Endothelial cell of umbilical vein (primary cell): ENCODE data around the gene OSBPL6. TPM values are rescaled to one million over a fixed set of nuclear protein-coding genes. Genes with fewer than 3 reads are reported as not detected.

Experiments
- BruUV-seq: library from RNA; stranded (reverse); fragments of 400-500 nt; replicated peaks from 2 replicates; lab custom pipeline; 2021; lab: Mats Ljungman, UMichigan
- CTCF ChIA-PET: fragments of 300-600, 350-600 bp; sonication (Branson Sonifier 250); formaldehyde crosslinking; loops from one replicate; lab custom pipeline; 2021; ENCODE audit warnings: antibody characterized with exemption, inconsistent platforms; lab: Charles Lee
- POLR2A ChIA-PET: fragments of 300-600, 350-600 bp; sonication (Branson Sonifier 250); formaldehyde crosslinking; loops from one replicate; lab custom pipeline; 2021; ENCODE audit warnings: antibody characterized with exemption, inconsistent platforms; lab: Charles Lee
- DNase-seq: peaks from one replicate; pipeline ENCODE4 v3.0.0-alpha.2; 2011; ENCODE audit warnings: low read depth, low spot score
- FAIRE-seq: peaks from 2 replicates; lab custom pipeline; 2011; peaks lifted over from hg19 to GRCh38; lab: Jason Lieb, UNC
- H2AFZ ChIP-seq: 2 replicates; pipeline ENCODE4 v1.6.0; 2012; ENCODE audit warnings: low read depth, low read length, control low read depth, inconsistent platforms
- H3K27ac ChIP-seq: 2 replicates; pipeline ENCODE4 v1.5.1; 2011; ENCODE audit warnings: low read depth, mild to moderate bottlenecking, control low read depth, low read length, moderate library complexity; ENCODE audit not compliant: insufficient read depth
- H3K27me3 ChIP-seq, 2 experiments: 2 replicates each; pipeline versions ENCODE4 v1.6.0 to v1.6.1; 2011; ENCODE audit warnings: low read length in 2 of 2, mixed read lengths in 1 of 2; ENCODE audit not compliant: control insufficient read depth in 2 of 2, insufficient read depth in 2 of 2
- H3K36me3 ChIP-seq, 2 experiments: 2 replicates in 1 of 2; 3 replicates in 1 of 2; pipeline ENCODE4 v1.5.1; 2011; ENCODE audit warnings: low read length in 2 of 2, mild to moderate bottlenecking in 1 of 2, moderate library complexity in 1 of 2; ENCODE audit not compliant: control insufficient read depth in 2 of 2, insufficient read depth in 2 of 2; ENCODE audit errors: extremely low read depth in 1 of 2
- H3K4me1 ChIP-seq: 3 replicates; pipeline ENCODE4 v1.5.1; 2011; ENCODE audit warnings: mild to moderate bottlenecking, low read length; ENCODE audit not compliant: control insufficient read depth, insufficient read depth; ENCODE audit errors: extremely low read depth
- H3K4me2 ChIP-seq: 2 replicates; pipeline ENCODE4 v1.6.1; 2011; ENCODE audit warnings: low read length, control low read depth, mixed read lengths; ENCODE audit not compliant: insufficient read depth
- H3K4me3 ChIP-seq, 3 experiments: fragments of 200-600 bp in 1 of 3; sonication (generic), shearing (Covaris generic) in 1 of 3; replicated peaks in 1 of 3; 2 replicates each; pipeline ENCODE4 v1.5.1; 2011 to 2016; ENCODE audit warnings: control low read depth in 3 of 3, low read length in 3 of 3, mild to moderate bottlenecking in 2 of 3, inconsistent platforms in 1 of 3, low read depth in 1 of 3, moderate library complexity in 1 of 3; ENCODE audit not compliant: insufficient read depth in 1 of 3
- H3K79me2 ChIP-seq: 2 replicates; pipeline ENCODE4 v1.6.0; 2012; ENCODE audit warnings: low read length, inconsistent platforms; ENCODE audit not compliant: control insufficient read depth, insufficient read depth
- H3K9ac ChIP-seq: replicated peaks from 2 replicates; pipeline ENCODE3; 2011; ENCODE audit warnings: low read length, control low read depth; ENCODE audit not compliant: insufficient read depth; ENCODE audit errors: extremely low read depth
- H3K9me1 ChIP-seq: replicated peaks from 3 replicates; pipeline ENCODE4 v1.6.0; 2011; ENCODE audit warnings: mild to moderate bottlenecking, low read length; ENCODE audit not compliant: control insufficient read depth, insufficient read depth; ENCODE audit errors: extremely low read depth
- H3K9me3 ChIP-seq: replicated peaks from 2 replicates; pipeline ENCODE4 v1.5.1; 2012; ENCODE audit warnings: low read length, inconsistent platforms; ENCODE audit not compliant: control insufficient read depth, insufficient read depth
- H4K20me1 ChIP-seq: replicated peaks from 2 replicates; pipeline ENCODE3; 2011; ENCODE audit warnings: mild to moderate bottlenecking, low read length; ENCODE audit not compliant: control insufficient read depth, insufficient read depth; ENCODE audit errors: extremely low read depth
- CTCF ChIP-seq, 2 donors: IDR thresholded peaks; 1 replicate in 1 of 2; 2 replicates in 1 of 2; pipeline ENCODE4 v1.5.1; 2011; ENCODE audit warnings: low read length in 2 of 2, mild to moderate bottlenecking in 2 of 2, moderate library complexity in 2 of 2, control low read depth in 1 of 2, inconsistent platforms in 1 of 2, low read depth in 1 of 2; ENCODE audit not compliant: insufficient read depth in 1 of 2; ENCODE audit errors: extremely low read depth in 1 of 2
- EZH2 ChIP-seq: IDR thresholded peaks from 2 replicates; pipeline ENCODE4 v1.6.1; 2012; ENCODE audit warnings: borderline replicate concordance, low read depth, mild to moderate bottlenecking, moderate library complexity, low read length, inconsistent platforms; ENCODE audit not compliant: severe bottlenecking
- FOS ChIP-seq: IDR thresholded peaks from 2 replicates; pipeline ENCODE4 v1.6.1; 2011; ENCODE audit warnings: mild to moderate bottlenecking, low read length, moderate library complexity, borderline replicate concordance; ENCODE audit not compliant: insufficient read depth
- GATA2 ChIP-seq: IDR thresholded peaks from 2 replicates; pipeline ENCODE4 v1.7.0; 2011; ENCODE audit warnings: low read depth, mild to moderate bottlenecking, moderate library complexity, mixed read lengths, low read length; ENCODE audit not compliant: insufficient read length, insufficient read depth
- JUN ChIP-seq: IDR thresholded peaks from 2 replicates; pipeline ENCODE4 v1.6.1; 2011; ENCODE audit warnings: borderline replicate concordance, low read depth; ENCODE audit not compliant: insufficient read length, insufficient read depth
- MAX ChIP-seq: IDR thresholded peaks from 2 replicates; pipeline ENCODE4 v1.6.1; 2011; ENCODE audit not compliant: insufficient read depth, insufficient read length
- MYC ChIP-seq: IDR thresholded peaks from one replicate; pipeline ENCODE4 v1.6.1; 2011; ENCODE audit warnings: mild to moderate bottlenecking, low read depth, low read length
- POLR2A ChIP-seq: IDR thresholded peaks from 2 replicates; pipeline ENCODE4 v1.6.1; 2012; ENCODE audit warnings: low read depth, mild to moderate bottlenecking, control low read depth, low read length
- POLR2AphosphoS5 ChIP-seq: IDR thresholded peaks from 2 replicates; pipeline ENCODE4 v1.6.1; 2012; ENCODE audit warnings: low read depth, mild to moderate bottlenecking, control low read depth, low read length, moderate library complexity; ENCODE audit not compliant: insufficient read depth
- dilution Hi-C: fragments of 300-500 bp; cut with MboI; formaldehyde crosslinking; loops from one replicate; pipeline ENCODE4 v1.15.0; 2019; ENCODE audit warnings: low sequenced_read_pairs; ENCODE audit not compliant: extremely low pct_ligation_motif_present
- intact Hi-C: fragments of 100-400 bp; cut with micrococcal nuclease; formaldehyde crosslinking; loops from one replicate; pipeline ENCODE4 v1.10.0; 2022
- polyA plus RNA-seq, 4 experiments: library from polyadenylated mRNA; depleted of rRNA in 3 of 4; stranded (reverse) in 3 of 4; unstranded in 1 of 4; fragments of >200 nt; gene quantifications; 2 replicates each; pipeline versions ENCODE4 v1.2.1 to v1.2.3, GENCODE V29; 2011 to 2012; ENCODE audit warnings: missing spikeins in 1 of 4
- total RNA-seq: library from RNA; stranded (reverse); gene quantifications from 2 replicates; pipeline ENCODE4 v1.2.3, GENCODE V29; 2021

Gene OSBPL6
- total and polyA plus RNA-seq, 2 donors (not counting 3 experiments of a cell fraction or from before 2014, with no cell fraction given): 1.5 to 2.3 TPM

GRCh38 chr2:178415979-178416378 is 221.7 kb downstream of the OSBPL6 start:
- ChIA-PET POLR2A (no interaction called here), CTCF (interaction anchor here (1.8 to 5.3 kb wide), 7 partner anchors 11 to 304 kb away, joined by 11 to 122 read pairs (median 31); partner anchors contain the start of gene RBM45)
- Histone ChIP-seq H3K36me3 (peaks cover 0 to 2% of the 10 kb centered on the region in 2 experiments), H2AFZ (no peak overlapping the region), H3K4me1 (peaks cover 13% of the 10 kb centered on the region), H3K9ac (no peak overlapping the region), H4K20me1 (no peaks in the 10 kb centered on the region), H3K4me3 (no peak overlapping the region), H3K9me1 (no peaks in the 10 kb centered on the region), H3K27ac (no peak overlapping the region), H3K79me2 (no peaks in the 10 kb centered on the region), H3K4me2 (no peak overlapping the region), H3K9me3 (no peaks in the 10 kb centered on the region), H3K27me3 (no peaks in the 10 kb centered on the region)
- no TSS peak for BruUV-seq
- intact Hi-C loops (no loop called here), dilution Hi-C loops (no loop called here)
- TF ChIP-seq CTCF (IDR thresholded peaks at IDR 0.05; ENCODE audit: extremely low read depth in 1 of 2, insufficient read depth in 1 of 2, low read depth in 1 of 2, low read length in 2 of 2) (no peak), JUN (no peak), MAX (no peak), POLR2AphosphoS5 (no peak), MYC (no peak), FOS (no peak), EZH2 (no peak), GATA2 (no peak), POLR2A (no peak)
- no peak for DNase-seq
- FAIRE-seq: no peak
